OCI-LY7 (cell line): ENCODE data around the gene SUSD3. TPM values are rescaled to one million over a fixed set of nuclear protein-coding genes. Genes with fewer than 3 reads are reported as not detected.

Experiments used
- BruUV-seq: library from RNA; stranded (reverse); fragments of 400-500 nt; replicated peaks from 2 replicates; lab custom pipeline; 2021; lab: Mats Ljungman, UMichigan
- CTCF ChIA-PET: fragments of 300-600 bp; sonication (Branson Sonifier 250); formaldehyde crosslinking; loops from one replicate; lab custom pipeline; 2022; ENCODE audit warnings: antibody characterized with exemption; ENCODE audit not compliant: unreplicated experiment; lab: Charles Lee
- POLR2A ChIA-PET: fragments of 300-600 bp; sonication (Branson Sonifier 250); formaldehyde crosslinking; loops from one replicate; lab custom pipeline; 2022; ENCODE audit warnings: antibody characterized with exemption; lab: Charles Lee
- DNase-seq: peaks from one replicate; pipeline ENCODE4 v3.0.0-alpha.2; 2015; ENCODE audit warnings: low spot score
- H2AFZ ChIP-seq: fragments of 200-600 bp; sonication (generic), shearing (Covaris generic); 2 replicates; pipeline ENCODE4 v1.6.1; 2014; ENCODE audit warnings: mild to moderate bottlenecking, antibody characterized with exemption, low read length, moderate library complexity
- H3K27ac ChIP-seq: fragments of 200-600 bp; sonication (generic); 2 replicates; pipeline ENCODE4 v1.5.1; 2014; ENCODE audit warnings: mixed run types, low read depth, mild to moderate bottlenecking, moderate library complexity, low read length, inconsistent platforms; ENCODE audit not compliant: poor library complexity, severe bottlenecking
- H3K36me3 ChIP-seq: fragments of 200-600 bp; sonication (generic); 2 replicates; pipeline ENCODE4 v1.6.1; 2014; ENCODE audit warnings: mild to moderate bottlenecking, antibody characterized with exemption, low read length, moderate library complexity, mixed read lengths; ENCODE audit not compliant: insufficient read depth
- H3K4me1 ChIP-seq: fragments of 200-600 bp; sonication (generic); 2 replicates; pipeline ENCODE4 v1.5.1; 2014; ENCODE audit warnings: mild to moderate bottlenecking, low read length; ENCODE audit not compliant: insufficient read depth, poor library complexity, severe bottlenecking
- H3K4me2 ChIP-seq: fragments of 200-600 bp; sonication (generic); 2 replicates; pipeline ENCODE4 v1.6.1; 2014; ENCODE audit warnings: mild to moderate bottlenecking, low read length
- H3K4me3 ChIP-seq: fragments of 200-600 bp; sonication (generic); 2 replicates; pipeline ENCODE4 v1.5.1; 2014; ENCODE audit warnings: mild to moderate bottlenecking, low read depth, low read length; ENCODE audit not compliant: poor library complexity, severe bottlenecking
- H3K79me2 ChIP-seq: fragments of 200-600 bp; sonication (generic); 2 replicates; pipeline ENCODE4 v1.6.1; 2016; ENCODE audit warnings: low read depth, mild to moderate bottlenecking, low read length, moderate library complexity, mixed read lengths; ENCODE audit not compliant: insufficient read depth
- H3K9me2 ChIP-seq: fragments of 200-600 bp; sonication (generic); 2 replicates; pipeline ENCODE4 v1.6.1; 2016; ENCODE audit warnings: mild to moderate bottlenecking, low read length, mixed read lengths; ENCODE audit not compliant: insufficient read depth
- H3K9me3 ChIP-seq: fragments of 200-600 bp; sonication (generic); 2 replicates; pipeline ENCODE4 v1.6.1; 2014; ENCODE audit warnings: mild to moderate bottlenecking, mixed run types, low read length, mixed read lengths
- H4K20me1 ChIP-seq: fragments of 200-600 bp; sonication (generic); 2 replicates; pipeline ENCODE4 v1.6.1; 2014; ENCODE audit warnings: mild to moderate bottlenecking, antibody characterized with exemption, low read length, moderate library complexity, mixed read lengths; ENCODE audit not compliant: insufficient read depth
- CTCF ChIP-seq: fragments of 200-600 bp; sonication (generic); conservative IDR thresholded peaks from 2 replicates; pipeline ENCODE4 v1.5.1; 2014; ENCODE audit warnings: mild to moderate bottlenecking, antibody characterized with exemption, low read length, moderate library complexity, mixed read lengths
- EZH2phosphoT487 ChIP-seq: fragments of 200-600 bp; sonication (generic); IDR thresholded peaks from 2 replicates; pipeline ENCODE4 v1.6.1; 2018; ENCODE audit warnings: low read depth, borderline replicate concordance, mild to moderate bottlenecking, mixed run types, antibody characterized with exemption, low read length, moderate library complexity, mixed read lengths
- intact Hi-C: fragments of 100-400 bp; cut with micrococcal nuclease; formaldehyde crosslinking; loops from one replicate; pipeline ENCODE4 v1.10.0; 2022; ENCODE audit not compliant: unreplicated experiment
- total RNA-seq, 2 experiments: library from RNA; depleted of rRNA in 1 of 2; stranded (reverse); fragments of >200 nt in 1 of 2; shearing (Covaris generic) in 1 of 2; gene quantifications; 2 replicates each; pipeline ENCODE4 v1.2.3, GENCODE V29; 2014 to 2022

The SUSD3 gene
- total RNA-seq, 2 experiments from 2014 or later: 94.1 to 201 TPM

- H3K9me3 ChIP-seq: no peaks in the 10 kb centered on the region
- no peaks in the 10 kb centered on the region for H3K9me2 ChIP-seq
- ChIA-PET CTCF (no interaction called here), POLR2A (no interaction called here)
- H2AFZ ChIP-seq: no peak overlapping the region
- BruUV-seq: no TSS peak
- H3K4me1 ChIP-seq: peaks cover 4% of the 10 kb centered on the region
- H3K79me2 ChIP-seq: no peaks in the 10 kb centered on the region
- no peak overlapping the region for H3K4me3 ChIP-seq
- no peak for DNase-seq
- H3K4me2 ChIP-seq: no peak overlapping the region
- intact Hi-C loops: no loop called here
- H3K27ac ChIP-seq: no peak overlapping the region
- H3K36me3 ChIP-seq: no peaks in the 10 kb centered on the region
- H4K20me1 ChIP-seq: no peaks in the 10 kb centered on the region
- TF ChIP-seq EZH2phosphoT487: no peak
- no peak for TF ChIP-seq CTCF
Observed at GRCh38 chr9:93049491-93049890, 9.0 kb upstream of the SUSD3 start.

GRCh38 chr9:93050231-93050630 lies 8.3 kb upstream of the SUSD3 start:
- no peaks in the 10 kb centered on the region for H3K79me2 ChIP-seq
- no peaks in the 10 kb centered on the region for H3K9me2 ChIP-seq
- intact Hi-C loops: no loop called here
- TF ChIP-seq EZH2phosphoT487: no peak
- TF ChIP-seq CTCF: no peak
- DNase-seq: no peak
- BruUV-seq: no TSS peak
- no peaks in the 10 kb centered on the region for H3K9me3 ChIP-seq
- no peak overlapping the region for H3K27ac ChIP-seq
- H3K4me3 ChIP-seq: no peak overlapping the region
- H2AFZ ChIP-seq: no peak overlapping the region
- H3K36me3 ChIP-seq: no peaks in the 10 kb centered on the region
- H3K4me2 ChIP-seq: no peak overlapping the region
- ChIA-PET POLR2A (no interaction called here), CTCF (no interaction called here)
- H3K4me1 ChIP-seq: peaks cover 11% of the 10 kb centered on the region
- no peaks in the 10 kb centered on the region for H4K20me1 ChIP-seq

- BruUV-seq: no TSS peak
- H3K27ac ChIP-seq: no peak overlapping the region
- intact Hi-C loops: no loop called here
- no peak overlapping the region for H3K4me2 ChIP-seq
- ChIA-PET CTCF (interaction anchor here (1.4 kb wide), 1 partner anchor 13 kb away, joined by 5 read pairs; no protein-coding TSS in a partner anchor), POLR2A (interaction anchor here (0.7 kb wide), 1 partner anchor 24 kb away, joined by 4 read pairs; no protein-coding TSS in a partner anchor)
- no peaks in the 10 kb centered on the region for H3K79me2 ChIP-seq
- H3K4me3 ChIP-seq: no peak overlapping the region
- no peaks in the 10 kb centered on the region for H3K9me3 ChIP-seq
- no peaks in the 10 kb centered on the region for H3K36me3 ChIP-seq
- peaks cover 21% of the 10 kb centered on the region for H3K4me1 ChIP-seq
- TF ChIP-seq EZH2phosphoT487: no peak
- no peak for TF ChIP-seq CTCF
- no peak overlapping the region for H2AFZ ChIP-seq
- DNase-seq: no peak
- H4K20me1 ChIP-seq: no peaks in the 10 kb centered on the region
- H3K9me2 ChIP-seq: no peaks in the 10 kb centered on the region
Observed at GRCh38 chr9:93051680-93052089, 6.8 kb upstream of the SUSD3 start.
